GM18907 (cell line): ENCODE data around the gene SPATA13.

ENCODE experiments used
- ATAC-seq: cut with Tn5 transposase; IDR thresholded peaks from one replicate; pipeline ENCODE4 v1.9.1; 2021; ENCODE audit warnings: mild to moderate bottlenecking, moderate library complexity; ENCODE audit not compliant: unreplicated experiment

The SPATA13 gene

GRCh38 chr13:24249624-24250023 is 89.1 kb downstream of the SPATA13 start:
- ATAC-seq: no peak

GRCh38 chr13:24250376-24251057 is 90.0 kb downstream of the SPATA13 start:
- ATAC-seq: no peak

- no peak for ATAC-seq
These were observed 91.0 kb downstream of the SPATA13 start for GRCh38 chr13:24251525-24251924.

GRCh38 chr13:24252136-24252535 is 91.6 kb downstream of the SPATA13 start:
- ATAC-seq: no peak

- peak; percentile 17 for ATAC-seq
These were observed 93.1 kb downstream of the SPATA13 start for GRCh38 chr13:24253520-24254145.

GRCh38 chr13:24254146-24254841 is 93.8 kb downstream of the SPATA13 start:
- peak; percentile 71 for ATAC-seq

GRCh38 chr13:24257497-24257896 is 97.0 kb downstream of the SPATA13 start:
- no peak for ATAC-seq

GRCh38 chr13:24261566-24261965 is 101.0 kb downstream of the SPATA13 start:
- no peak for ATAC-seq

- no peak for ATAC-seq
These were observed 103.1 kb downstream of the SPATA13 start for GRCh38 chr13:24263632-24264031.

GRCh38 chr13:24264976-24265375 is 104.5 kb downstream of the SPATA13 start:
- peak; percentile 84 for ATAC-seq

GRCh38 chr13:24265453-24265852 is 104.9 kb downstream of the SPATA13 start:
- ATAC-seq: no peak

GRCh38 chr13:24267274-24267673 is 106.8 kb downstream of the SPATA13 start:
- no peak for ATAC-seq

- ATAC-seq: no peak
These were observed 107.3 kb downstream of the SPATA13 start for GRCh38 chr13:24267801-24268200.

GRCh38 chr13:24269821-24270220 is 109.3 kb downstream of the SPATA13 start:
- no peak for ATAC-seq

GRCh38 chr13:24270639-24271141 is 110.2 kb downstream of the SPATA13 start:
- ATAC-seq: peak; percentile 53

- ATAC-seq: no peak
These were observed 110.7 kb downstream of the SPATA13 start for GRCh38 chr13:24271231-24271600.

- ATAC-seq: peak; percentile 55
These were observed 111.3 kb downstream of the SPATA13 start for GRCh38 chr13:24271601-24272451.

- ATAC-seq: no peak
These were observed 112.1 kb downstream of the SPATA13 start for GRCh38 chr13:24272452-24273161.

GRCh38 chr13:24273926-24274325 is 113.4 kb downstream of the SPATA13 start:
- no peak for ATAC-seq

- peak; percentile 71 for ATAC-seq
These were observed 114.0 kb downstream of the SPATA13 start for GRCh38 chr13:24274452-24275021.
